CD14-positive monocyte (primary cell): ENCODE data around the gene B4GALNT4. TPM values are rescaled to one million over a fixed set of nuclear protein-coding genes. Genes with fewer than 3 reads are reported as not detected.
A peak's percentile ranks its signal among the peaks of the same experiment; 100 is the strongest.

Experiments used
- DNase-seq, 3 donors: peaks; one replicate each; pipeline ENCODE4 v3.0.0-alpha.2; 2011 to 2022
- H2AFZ ChIP-seq: 2 replicates; pipeline ENCODE4 v1.6.0; 2012; ENCODE audit warnings: mild to moderate bottlenecking, low read depth, low read length, inconsistent platforms; ENCODE audit not compliant: insufficient read depth, poor library complexity, severe bottlenecking
- H3K27ac ChIP-seq, 2 donors: 1 replicate in 1 of 2; 2 replicates in 1 of 2; pipeline ENCODE4 v1.5.1; 2012 to 2013; ENCODE audit warnings: low read length in 2 of 2, control low read depth in 1 of 2, inconsistent platforms in 1 of 2, low read depth in 1 of 2, mild to moderate bottlenecking in 1 of 2
- H3K27me3 ChIP-seq, 2 donors: one replicate each; pipeline versions ENCODE4 v1.6.0 to v1.6.1; 2011 to 2013; ENCODE audit warnings: low read length in 2 of 2; ENCODE audit not compliant: control insufficient read depth in 2 of 2, insufficient read depth in 2 of 2
- H3K36me3 ChIP-seq, 2 donors: replicated peaks in 1 of 2; 1 replicate in 1 of 2; 2 replicates in 1 of 2; pipeline versions ENCODE4 v1.5.1 to v1.6.1; 2012 to 2013; ENCODE audit warnings: low read length in 2 of 2, control low read depth in 1 of 2, inconsistent platforms in 1 of 2, mild to moderate bottlenecking in 1 of 2; ENCODE audit not compliant: insufficient read depth in 2 of 2, control insufficient read depth in 1 of 2
- H3K4me1 ChIP-seq, 2 donors: 1 replicate in 1 of 2; 2 replicates in 1 of 2; pipeline versions ENCODE4 v1.5.1 to v1.6.1; 2012 to 2013; ENCODE audit warnings: low read length in 2 of 2, control low read depth in 1 of 2, inconsistent platforms in 1 of 2, mild to moderate bottlenecking in 1 of 2, moderate library complexity in 1 of 2; ENCODE audit not compliant: insufficient read depth in 2 of 2, control insufficient read depth in 1 of 2
- H3K4me2 ChIP-seq: replicated peaks from 2 replicates; pipeline ENCODE3; 2012; ENCODE audit warnings: low read length, moderate library complexity, mild to moderate bottlenecking; ENCODE audit not compliant: poor library complexity, severe bottlenecking; ENCODE audit errors: extremely low read depth
- H3K4me3 ChIP-seq, 3 experiments: fragments of 200-600 bp in 1 of 3; sonication (generic) in 1 of 3; replicated peaks in 1 of 3; 1 replicate in 2 of 3; 2 replicates in 1 of 3; pipeline ENCODE4 v1.5.1; 2011 to 2013; ENCODE audit warnings: low read length in 3 of 3, mild to moderate bottlenecking in 3 of 3, control low read depth in 2 of 3, low read depth in 2 of 3, inconsistent platforms in 1 of 3, moderate library complexity in 1 of 3
- H3K79me2 ChIP-seq: 2 replicates; pipeline ENCODE4 v1.6.0; 2012; ENCODE audit warnings: mild to moderate bottlenecking, control low read depth, inconsistent platforms, low read length, moderate library complexity; ENCODE audit not compliant: insufficient read depth
- H3K9ac ChIP-seq: 2 replicates; pipeline ENCODE4 v1.6.0; 2017; ENCODE audit warnings: low read length, mild to moderate bottlenecking; ENCODE audit not compliant: insufficient read depth, poor library complexity, severe bottlenecking
- H3K9me3 ChIP-seq, 2 donors: replicated peaks in 1 of 2; 1 replicate in 1 of 2; 2 replicates in 1 of 2; pipeline versions ENCODE4 v1.5.1 to v1.6.1; 2012 to 2013; ENCODE audit warnings: low read length in 2 of 2, control low read depth in 1 of 2; ENCODE audit not compliant: control insufficient read depth in 1 of 2, insufficient read depth in 1 of 2
- H4K20me1 ChIP-seq: 2 replicates; pipeline ENCODE4 v1.6.0; 2012; ENCODE audit warnings: mild to moderate bottlenecking, low read length, control low read depth, moderate library complexity; ENCODE audit not compliant: insufficient read depth
- H3K27ac Mint-ChIP-seq, 7 donors: one replicate each; pipeline ENCODE4 v1.8.0; 2020; ENCODE audit warnings: mild to moderate bottlenecking in 7 of 7, mixed read lengths in 7 of 7, moderate library complexity in 6 of 7, inconsistent platforms in 2 of 7
- H3K27me3 Mint-ChIP-seq, 3 donors: one replicate each; pipeline ENCODE4 v1.8.0; 2021 to 2022; ENCODE audit warnings: low read depth in 3 of 3, mild to moderate bottlenecking in 3 of 3, mixed read lengths in 3 of 3, moderate library complexity in 3 of 3, inconsistent platforms in 1 of 3
- H3K36me3 Mint-ChIP-seq, 2 donors: one replicate each; pipeline ENCODE4 v1.8.0; 2020; ENCODE audit warnings: mixed read lengths in 2 of 2, inconsistent platforms in 1 of 2, mild to moderate bottlenecking in 1 of 2
- H3K4me1 Mint-ChIP-seq: one replicate; pipeline ENCODE4 v1.8.0; 2020; ENCODE audit warnings: mild to moderate bottlenecking, mixed read lengths
- H3K4me3 Mint-ChIP-seq, 2 donors: one replicate each; pipeline ENCODE4 v1.8.0; 2020; ENCODE audit warnings: mild to moderate bottlenecking in 2 of 2, mixed read lengths in 2 of 2, moderate library complexity in 1 of 2
- H3K9me3 Mint-ChIP-seq, 7 donors: one replicate each; pipeline ENCODE4 v1.8.0; 2020 to 2022; ENCODE audit warnings: mixed read lengths in 7 of 7, mild to moderate bottlenecking in 6 of 7, moderate library complexity in 6 of 7, inconsistent platforms in 2 of 7
- WGBS: methylation state at CpG from one replicate; pipeline ENCODE4 v1.1.5; 2013; ENCODE audit warnings: missing lambda C conversion rate; ENCODE audit not compliant: insufficient coverage; 5-methylcytosine and 5-hydroxymethylcytosine counted together
- intact Hi-C, 2 donors: fragments of 100-400 bp; cut with micrococcal nuclease; formaldehyde crosslinking; loops; one replicate each; pipeline versions ENCODE4 v1.15.0 to v1.15.1; 2023
- polyA plus RNA-seq, 3 donors: library from polyadenylated mRNA; depleted of rRNA in 1 of 3; unstranded in 2 of 3; stranded (reverse) in 1 of 3; fragments of 300-500 nt in 2 of 3; fragments of >200 nt in 1 of 3; fragmentation: Illumina TruSeq in 2 of 3; gene quantifications; 1 replicate in 2 of 3; 2 replicates in 1 of 3; pipeline ENCODE4 v1.2.3, GENCODE V29; 2012 to 2021
- TF ChIP-seq, protein P1 (sequence below): fragments of 200-600 bp; IDR thresholded peaks from one replicate; pipeline ENCODE4 v1.8.0; 2022; ENCODE audit warnings: antibody characterized with exemption, mild to moderate bottlenecking

B4GALNT4 gene
- polyA plus RNA-seq, 3 donors = not detected

- Mint-ChIP-seq H3K9me3 (peaks cover 0 to 4% (median 0%) of the 10 kb centered on the region in 7 donors), H3K36me3 (no peaks in the 10 kb centered on the region), H3K27ac (peak overlapping the region in 1 of 7 donors; percentile 4), H3K27me3 (peaks cover 5 to 11% (median 9%) of the 10 kb centered on the region in 3 donors), H3K4me3 (no peak overlapping the region), H3K4me1 (peaks cover 7% of the 10 kb centered on the region)
- no peaks in the 10 kb centered on the region for H3K36me3 ChIP-seq
- no peak overlapping the region for H3K27ac ChIP-seq
- no peaks in the 10 kb centered on the region for H3K9me3 ChIP-seq
- H3K27me3 ChIP-seq = no peaks in the 10 kb centered on the region
- no peak overlapping the region for H3K9ac ChIP-seq
- 58% methylated on average over 2 of the region's 3 CpGs for WGBS
- no peak overlapping the region for H2AFZ ChIP-seq
- intact Hi-C loops = no loop called here
- H3K4me3 ChIP-seq = no peak overlapping the region
- no peak overlapping the region for H3K4me2 ChIP-seq
- DNase-seq = no peak
- H3K79me2 ChIP-seq = no peaks in the 10 kb centered on the region
- H4K20me1 ChIP-seq = no peaks in the 10 kb centered on the region
- H3K4me1 ChIP-seq = no peaks in the 10 kb centered on the region
- TF ChIP-seq, protein P1, sequence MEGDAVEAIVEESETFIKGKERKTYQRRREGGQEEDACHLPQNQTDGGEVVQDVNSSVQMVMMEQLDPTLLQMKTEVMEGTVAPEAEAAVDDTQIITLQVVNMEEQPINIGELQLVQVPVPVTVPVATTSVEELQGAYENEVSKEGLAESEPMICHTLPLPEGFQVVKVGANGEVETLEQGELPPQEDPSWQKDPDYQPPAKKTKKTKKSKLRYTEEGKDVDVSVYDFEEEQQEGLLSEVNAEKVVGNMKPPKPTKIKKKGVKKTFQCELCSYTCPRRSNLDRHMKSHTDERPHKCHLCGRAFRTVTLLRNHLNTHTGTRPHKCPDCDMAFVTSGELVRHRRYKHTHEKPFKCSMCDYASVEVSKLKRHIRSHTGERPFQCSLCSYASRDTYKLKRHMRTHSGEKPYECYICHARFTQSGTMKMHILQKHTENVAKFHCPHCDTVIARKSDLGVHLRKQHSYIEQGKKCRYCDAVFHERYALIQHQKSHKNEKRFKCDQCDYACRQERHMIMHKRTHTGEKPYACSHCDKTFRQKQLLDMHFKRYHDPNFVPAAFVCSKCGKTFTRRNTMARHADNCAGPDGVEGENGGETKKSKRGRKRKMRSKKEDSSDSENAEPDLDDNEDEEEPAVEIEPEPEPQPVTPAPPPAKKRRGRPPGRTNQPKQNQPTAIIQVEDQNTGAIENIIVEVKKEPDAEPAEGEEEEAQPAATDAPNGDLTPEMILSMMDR = no peak
Observed at GRCh38 chr11:342328-342727, 27.0 kb upstream of the B4GALNT4 start.

- H3K36me3 ChIP-seq = no peaks in the 10 kb centered on the region
- H3K4me1 ChIP-seq = peaks cover 3 to 6% of the 10 kb centered on the region in 2 donors
- no peak overlapping the region for H3K4me3 ChIP-seq
- no peak for DNase-seq
- TF ChIP-seq, protein P1 = no peak
- no peaks in the 10 kb centered on the region for H3K9me3 ChIP-seq
- 100% methylated on average over 6 of the region's 11 CpGs for WGBS
- H3K4me2 ChIP-seq = no peak overlapping the region
- H3K9me3 Mint-ChIP-seq = peaks cover 0 to 4% (median 0%) of the 10 kb centered on the region in 7 donors
- H3K36me3 Mint-ChIP-seq = no peaks in the 10 kb centered on the region
- no peaks in the 10 kb centered on the region for H3K79me2 ChIP-seq
- H3K4me3 Mint-ChIP-seq = no peak overlapping the region
- no peak overlapping the region for H3K27ac ChIP-seq
- no peak overlapping the region for H3K9ac ChIP-seq
- H3K27me3 Mint-ChIP-seq = peaks cover 5 to 21% (median 16%) of the 10 kb centered on the region in 3 donors
- no peaks in the 10 kb centered on the region for H3K27me3 ChIP-seq
- H2AFZ ChIP-seq = no peak overlapping the region
- peaks cover 11% of the 10 kb centered on the region for H3K4me1 Mint-ChIP-seq
- H4K20me1 ChIP-seq = no peaks in the 10 kb centered on the region
- intact Hi-C loops = no loop called here
- H3K27ac Mint-ChIP-seq = peak overlapping the region in 1 of 7 donors; percentile 10
Observed at GRCh38 chr11:344836-345578, 24.3 kb upstream of the B4GALNT4 start.
